CD14-positive monocyte (primary cell): ENCODE measurements around the gene OCSTAMP. TPM values are rescaled to one million over a fixed set of nuclear protein-coding genes. Genes with fewer than 3 reads are reported as not detected.

Experiments
- DNase-seq, 3 donors: peaks; one replicate each; pipeline ENCODE4 v3.0.0-alpha.2; 2011 to 2022
- H2AFZ ChIP-seq: 2 replicates; pipeline ENCODE4 v1.6.0; 2012; ENCODE audit warnings: mild to moderate bottlenecking, low read depth, low read length, inconsistent platforms; ENCODE audit not compliant: insufficient read depth, poor library complexity, severe bottlenecking
- H3K27ac ChIP-seq, 2 donors: 1 replicate in 1 of 2; 2 replicates in 1 of 2; pipeline ENCODE4 v1.5.1; 2012 to 2013; ENCODE audit warnings: low read length in 2 of 2, control low read depth in 1 of 2, inconsistent platforms in 1 of 2, low read depth in 1 of 2, mild to moderate bottlenecking in 1 of 2
- H3K27me3 ChIP-seq, 2 donors: one replicate each; pipeline versions ENCODE4 v1.6.0 to v1.6.1; 2011 to 2013; ENCODE audit warnings: low read length in 2 of 2; ENCODE audit not compliant: control insufficient read depth in 2 of 2, insufficient read depth in 2 of 2
- H3K36me3 ChIP-seq, 2 donors: replicated peaks in 1 of 2; 1 replicate in 1 of 2; 2 replicates in 1 of 2; pipeline versions ENCODE4 v1.5.1 to v1.6.1; 2012 to 2013; ENCODE audit warnings: low read length in 2 of 2, control low read depth in 1 of 2, inconsistent platforms in 1 of 2, mild to moderate bottlenecking in 1 of 2; ENCODE audit not compliant: insufficient read depth in 2 of 2, control insufficient read depth in 1 of 2
- H3K4me1 ChIP-seq, 2 donors: 1 replicate in 1 of 2; 2 replicates in 1 of 2; pipeline versions ENCODE4 v1.5.1 to v1.6.1; 2012 to 2013; ENCODE audit warnings: low read length in 2 of 2, control low read depth in 1 of 2, inconsistent platforms in 1 of 2, mild to moderate bottlenecking in 1 of 2, moderate library complexity in 1 of 2; ENCODE audit not compliant: insufficient read depth in 2 of 2, control insufficient read depth in 1 of 2
- H3K4me2 ChIP-seq: replicated peaks from 2 replicates; pipeline ENCODE3; 2012; ENCODE audit warnings: low read length, moderate library complexity, mild to moderate bottlenecking; ENCODE audit not compliant: poor library complexity, severe bottlenecking; ENCODE audit errors: extremely low read depth
- H3K4me3 ChIP-seq, 3 experiments: fragments of 200-600 bp in 1 of 3; sonication (generic) in 1 of 3; replicated peaks in 1 of 3; 1 replicate in 2 of 3; 2 replicates in 1 of 3; pipeline ENCODE4 v1.5.1; 2011 to 2013; ENCODE audit warnings: low read length in 3 of 3, mild to moderate bottlenecking in 3 of 3, control low read depth in 2 of 3, low read depth in 2 of 3, inconsistent platforms in 1 of 3, moderate library complexity in 1 of 3
- H3K79me2 ChIP-seq: 2 replicates; pipeline ENCODE4 v1.6.0; 2012; ENCODE audit warnings: mild to moderate bottlenecking, control low read depth, inconsistent platforms, low read length, moderate library complexity; ENCODE audit not compliant: insufficient read depth
- H3K9ac ChIP-seq: 2 replicates; pipeline ENCODE4 v1.6.0; 2017; ENCODE audit warnings: low read length, mild to moderate bottlenecking; ENCODE audit not compliant: insufficient read depth, poor library complexity, severe bottlenecking
- H3K9me3 ChIP-seq, 2 donors: replicated peaks in 1 of 2; 1 replicate in 1 of 2; 2 replicates in 1 of 2; pipeline versions ENCODE4 v1.5.1 to v1.6.1; 2012 to 2013; ENCODE audit warnings: low read length in 2 of 2, control low read depth in 1 of 2; ENCODE audit not compliant: control insufficient read depth in 1 of 2, insufficient read depth in 1 of 2
- H4K20me1 ChIP-seq: 2 replicates; pipeline ENCODE4 v1.6.0; 2012; ENCODE audit warnings: mild to moderate bottlenecking, low read length, control low read depth, moderate library complexity; ENCODE audit not compliant: insufficient read depth
- H3K27ac Mint-ChIP-seq, 7 donors: one replicate each; pipeline ENCODE4 v1.8.0; 2020; ENCODE audit warnings: mild to moderate bottlenecking in 7 of 7, mixed read lengths in 7 of 7, moderate library complexity in 6 of 7, inconsistent platforms in 2 of 7
- H3K27me3 Mint-ChIP-seq, 3 donors: one replicate each; pipeline ENCODE4 v1.8.0; 2021 to 2022; ENCODE audit warnings: low read depth in 3 of 3, mild to moderate bottlenecking in 3 of 3, mixed read lengths in 3 of 3, moderate library complexity in 3 of 3, inconsistent platforms in 1 of 3
- H3K36me3 Mint-ChIP-seq, 2 donors: one replicate each; pipeline ENCODE4 v1.8.0; 2020; ENCODE audit warnings: mixed read lengths in 2 of 2, inconsistent platforms in 1 of 2, mild to moderate bottlenecking in 1 of 2
- H3K4me1 Mint-ChIP-seq: one replicate; pipeline ENCODE4 v1.8.0; 2020; ENCODE audit warnings: mild to moderate bottlenecking, mixed read lengths
- H3K4me3 Mint-ChIP-seq, 2 donors: one replicate each; pipeline ENCODE4 v1.8.0; 2020; ENCODE audit warnings: mild to moderate bottlenecking in 2 of 2, mixed read lengths in 2 of 2, moderate library complexity in 1 of 2
- H3K9me3 Mint-ChIP-seq, 7 donors: one replicate each; pipeline ENCODE4 v1.8.0; 2020 to 2022; ENCODE audit warnings: mixed read lengths in 7 of 7, mild to moderate bottlenecking in 6 of 7, moderate library complexity in 6 of 7, inconsistent platforms in 2 of 7
- WGBS: methylation state at CpG from one replicate; pipeline ENCODE4 v1.1.5; 2013; ENCODE audit warnings: missing lambda C conversion rate; ENCODE audit not compliant: insufficient coverage; 5-methylcytosine and 5-hydroxymethylcytosine counted together
- intact Hi-C, 2 donors: fragments of 100-400 bp; cut with micrococcal nuclease; formaldehyde crosslinking; loops; one replicate each; pipeline versions ENCODE4 v1.15.0 to v1.15.1; 2023
- polyA plus RNA-seq, 3 donors: library from polyadenylated mRNA; depleted of rRNA in 1 of 3; unstranded in 2 of 3; stranded (reverse) in 1 of 3; fragments of 300-500 nt in 2 of 3; fragments of >200 nt in 1 of 3; fragmentation: Illumina TruSeq in 2 of 3; gene quantifications; 1 replicate in 2 of 3; 2 replicates in 1 of 3; pipeline ENCODE4 v1.2.3, GENCODE V29; 2012 to 2021
- TF ChIP-seq, protein P1 (sequence below): fragments of 200-600 bp; IDR thresholded peaks from one replicate; pipeline ENCODE4 v1.8.0; 2022; ENCODE audit warnings: antibody characterized with exemption, mild to moderate bottlenecking

The OCSTAMP gene
- polyA plus RNA-seq, 3 donors: not detected

DNA sequence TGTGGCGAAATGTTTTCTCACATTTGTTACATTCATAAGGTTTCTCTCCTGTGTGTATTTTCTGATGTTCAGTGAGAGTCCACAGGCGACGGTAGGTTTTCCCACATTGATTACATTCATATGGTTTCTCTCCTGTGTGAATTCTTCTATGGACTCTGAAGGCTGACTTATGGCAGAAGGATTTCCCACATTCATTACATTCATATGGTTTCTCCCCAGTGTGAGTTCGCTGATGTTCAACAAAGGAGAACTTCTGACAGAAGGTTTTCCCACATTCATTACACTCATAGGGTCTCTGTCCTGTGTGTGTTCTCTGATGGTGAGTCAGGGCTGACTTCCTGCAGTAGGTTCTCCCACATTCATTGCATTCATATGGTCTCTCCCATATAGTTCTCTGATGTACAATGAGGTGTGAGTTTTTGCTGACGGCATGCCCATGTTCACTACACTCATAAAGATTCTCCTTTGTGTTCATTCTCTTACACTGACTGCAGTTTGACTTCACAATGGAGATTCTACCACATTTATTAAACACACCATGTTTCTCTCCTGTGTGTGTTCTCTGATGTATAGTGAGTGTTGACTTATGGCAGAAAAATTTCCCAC, 49.0 kb downstream of the OCSTAMP start:
- Histone ChIP-seq H3K79me2 (no peaks in the 10 kb centered on the region), H3K27ac (no peak overlapping the region), H3K4me1 (no peaks in the 10 kb centered on the region), H2AFZ (no peak overlapping the region), H3K36me3 (no peaks in the 10 kb centered on the region), H3K4me2 (no peak overlapping the region), H4K20me1 (no peaks in the 10 kb centered on the region), H3K4me3 (no peak overlapping the region), H3K9ac (no peak overlapping the region), H3K27me3 (no peaks in the 10 kb centered on the region), H3K9me3 (peaks cover 18 to 39% of the 10 kb centered on the region in 2 donors)
- Mint-ChIP-seq H3K27ac (no peak overlapping the region), H3K4me1 (no peaks in the 10 kb centered on the region), H3K27me3 (peaks cover 0 to 1% (median under 1%) of the 10 kb centered on the region in 3 donors), H3K4me3 (no peak overlapping the region), H3K9me3 (peaks cover 22 to 58% (median 36%) of the 10 kb centered on the region in 7 donors), H3K36me3 (no peaks in the 10 kb centered on the region)
- intact Hi-C loops: no loop called here
- TF ChIP-seq, protein P1, sequence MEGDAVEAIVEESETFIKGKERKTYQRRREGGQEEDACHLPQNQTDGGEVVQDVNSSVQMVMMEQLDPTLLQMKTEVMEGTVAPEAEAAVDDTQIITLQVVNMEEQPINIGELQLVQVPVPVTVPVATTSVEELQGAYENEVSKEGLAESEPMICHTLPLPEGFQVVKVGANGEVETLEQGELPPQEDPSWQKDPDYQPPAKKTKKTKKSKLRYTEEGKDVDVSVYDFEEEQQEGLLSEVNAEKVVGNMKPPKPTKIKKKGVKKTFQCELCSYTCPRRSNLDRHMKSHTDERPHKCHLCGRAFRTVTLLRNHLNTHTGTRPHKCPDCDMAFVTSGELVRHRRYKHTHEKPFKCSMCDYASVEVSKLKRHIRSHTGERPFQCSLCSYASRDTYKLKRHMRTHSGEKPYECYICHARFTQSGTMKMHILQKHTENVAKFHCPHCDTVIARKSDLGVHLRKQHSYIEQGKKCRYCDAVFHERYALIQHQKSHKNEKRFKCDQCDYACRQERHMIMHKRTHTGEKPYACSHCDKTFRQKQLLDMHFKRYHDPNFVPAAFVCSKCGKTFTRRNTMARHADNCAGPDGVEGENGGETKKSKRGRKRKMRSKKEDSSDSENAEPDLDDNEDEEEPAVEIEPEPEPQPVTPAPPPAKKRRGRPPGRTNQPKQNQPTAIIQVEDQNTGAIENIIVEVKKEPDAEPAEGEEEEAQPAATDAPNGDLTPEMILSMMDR: no peak
- no peak for DNase-seq
- no CpG with 5 or more reads among the region's 5 CpGs for WGBS

GRCh38 chr20:46494077-46494476, 56.4 kb downstream of the OCSTAMP start:
- H3K27ac ChIP-seq: no peak overlapping the region
- H3K9me3 ChIP-seq: peaks cover 4 to 5% of the 10 kb centered on the region in 2 donors
- Mint-ChIP-seq H3K4me3 (no peak overlapping the region), H3K9me3 (peaks cover 0 to 18% (median 8%) of the 10 kb centered on the region in 7 donors), H3K27ac (no peak overlapping the region), H3K27me3 (peaks cover 2 to 21% (median 4%) of the 10 kb centered on the region in 3 donors), H3K4me1 (no peaks in the 10 kb centered on the region), H3K36me3 (no peaks in the 10 kb centered on the region)
- H3K27me3 ChIP-seq: peaks cover 0 to 2% of the 10 kb centered on the region in 2 donors
- H3K79me2 ChIP-seq: no peaks in the 10 kb centered on the region
- intact Hi-C loops: no loop called here
- no CpG with 5 or more reads among the region's 4 CpGs for WGBS
- no peak for DNase-seq
- no peaks in the 10 kb centered on the region for H3K36me3 ChIP-seq
- H2AFZ ChIP-seq: no peak overlapping the region
- H3K9ac ChIP-seq: no peak overlapping the region
- no peak overlapping the region for H3K4me3 ChIP-seq
- no peaks in the 10 kb centered on the region for H4K20me1 ChIP-seq
- no peak overlapping the region for H3K4me2 ChIP-seq
- TF ChIP-seq, protein P1: no peak
- no peaks in the 10 kb centered on the region for H3K4me1 ChIP-seq
